NCI-H2107 treated with DMSO at 0.1 percent for 48 hours (cell line): Measurements from ENCODE around the gene ANKEF1.

ENCODE experiments used
- DNase-seq: peaks from one replicate; lab custom pipeline; 2025; ENCODE audit not compliant: unreplicated experiment; lab: John Stamatoyannopoulos, UW

ANKEF1 gene

DNA sequence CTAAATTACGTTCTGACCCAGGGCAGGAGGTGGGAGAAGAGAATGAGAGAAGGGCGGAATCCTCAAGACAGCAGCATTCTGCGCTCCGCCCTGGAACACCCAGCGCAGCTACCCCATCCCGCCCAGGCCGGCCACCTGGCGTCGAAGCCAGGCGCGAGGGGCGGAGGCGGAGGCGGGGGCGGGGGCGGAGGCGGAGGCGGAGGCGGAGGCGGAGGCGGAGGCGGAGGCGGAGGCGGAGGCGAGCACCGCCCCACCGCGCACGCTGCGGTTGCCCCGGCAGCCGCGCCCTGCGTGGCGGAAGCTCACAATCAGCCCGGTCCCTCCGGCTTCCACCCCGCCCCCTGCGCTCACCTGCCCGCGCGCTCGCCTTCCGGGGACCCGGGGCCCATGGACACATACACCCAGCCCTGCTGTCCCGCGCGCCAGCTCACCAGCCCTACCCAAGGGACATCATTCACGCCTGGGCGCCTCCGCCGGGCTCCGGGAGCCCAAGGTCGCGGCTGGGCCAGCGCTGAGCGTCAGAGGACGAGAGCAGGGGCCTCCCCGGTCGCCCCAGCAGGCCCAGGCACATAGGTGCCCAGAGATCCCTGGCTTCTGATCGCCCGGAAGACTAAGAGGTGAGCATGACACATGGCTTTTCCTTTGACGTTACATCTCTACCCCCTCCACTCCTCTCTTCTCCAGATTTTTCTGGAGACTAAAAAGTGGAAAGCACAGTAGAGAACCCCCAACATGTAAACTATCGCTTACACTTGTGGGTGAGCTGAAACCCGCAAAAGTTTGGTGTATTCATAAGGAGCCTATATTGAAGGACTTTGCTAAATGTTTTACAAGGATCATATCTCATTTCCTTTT, at the start of gene ANKEF1:
Gene ANKEF1, plus strand, starts transcription at position 271 of the 855 bp plus-strand sequence. CDS start 3,315 bp downstream, outside the sequence.
- DNase-seq = peak; percentile 51

GRCh38 chr20:9985281-9985680, 49.5 kb upstream of the ANKEF1 start:
- no peak for DNase-seq

DNA sequence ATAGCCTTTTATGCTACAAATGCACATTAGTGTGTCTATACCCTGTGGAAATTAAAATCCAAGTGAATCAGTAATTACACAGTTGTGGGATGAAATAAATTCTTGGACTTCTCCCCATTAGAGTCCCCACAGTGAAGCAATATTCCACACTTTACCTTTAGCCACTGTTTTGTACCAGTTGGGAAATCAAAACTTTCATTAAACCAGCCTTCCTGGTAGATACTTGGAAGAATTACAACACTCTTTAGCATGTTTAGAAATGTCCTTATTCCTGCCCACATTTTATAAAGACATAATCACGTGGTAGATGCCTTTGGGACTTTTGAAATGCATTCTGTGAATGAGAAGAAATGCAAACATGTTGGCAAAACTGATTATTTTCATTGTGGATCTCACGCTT, 49.0 kb upstream of the ANKEF1 start:
- DNase-seq = no peak

DNA sequence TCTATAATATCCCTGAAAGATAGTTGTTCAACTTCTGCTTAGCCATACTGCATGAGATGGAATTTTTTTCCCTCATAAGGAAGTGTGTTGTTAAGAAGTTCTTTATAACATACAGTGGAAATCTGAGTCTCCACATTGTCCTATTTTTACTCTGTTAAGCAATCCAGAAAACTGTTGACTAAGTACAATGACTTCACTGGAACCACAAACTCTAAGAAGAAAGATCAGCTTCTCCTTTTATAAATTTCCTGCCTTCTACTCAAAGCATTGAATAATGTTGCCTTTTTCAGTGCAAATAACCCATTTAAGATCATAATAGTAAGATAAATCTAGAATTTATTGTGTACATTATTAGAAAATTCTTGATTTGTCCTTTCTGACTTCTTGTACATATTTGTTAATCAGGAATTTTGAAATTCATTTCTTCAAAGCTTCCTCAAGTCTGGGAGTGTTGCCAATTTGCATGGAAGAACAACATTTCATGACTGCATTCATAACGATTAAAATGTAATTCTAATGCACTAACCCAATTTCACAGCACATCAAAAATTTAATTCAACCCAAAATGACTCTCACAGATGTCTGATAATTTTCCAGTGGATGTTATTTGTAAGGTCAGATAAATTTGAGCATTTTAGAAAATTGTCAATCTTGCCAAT, 45.6 kb upstream of the ANKEF1 start:
- DNase-seq = no peak

DNA sequence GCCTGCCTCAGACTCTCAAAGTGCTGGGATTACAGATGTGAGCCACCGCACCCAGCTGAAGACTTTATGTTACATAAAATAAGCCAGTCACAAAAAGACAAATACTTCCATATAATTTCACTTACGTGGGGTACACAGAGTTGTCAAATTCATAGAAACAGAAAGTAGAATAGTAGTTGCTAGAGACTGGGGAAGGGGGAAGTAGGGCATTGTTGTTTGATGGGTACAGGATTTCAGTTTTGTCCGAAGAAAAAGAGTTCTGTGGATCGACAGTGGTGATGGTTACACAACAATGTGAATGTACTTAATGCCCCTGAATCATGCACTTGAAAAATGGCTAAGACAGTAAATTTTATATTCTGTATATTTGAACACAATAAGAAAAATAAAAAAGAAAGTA, 41.6 kb upstream of the ANKEF1 start:
- DNase-seq = no peak

GRCh38 chr20:9994676-9995075, 40.1 kb upstream of the ANKEF1 start:
- DNase-seq = no peak

DNA sequence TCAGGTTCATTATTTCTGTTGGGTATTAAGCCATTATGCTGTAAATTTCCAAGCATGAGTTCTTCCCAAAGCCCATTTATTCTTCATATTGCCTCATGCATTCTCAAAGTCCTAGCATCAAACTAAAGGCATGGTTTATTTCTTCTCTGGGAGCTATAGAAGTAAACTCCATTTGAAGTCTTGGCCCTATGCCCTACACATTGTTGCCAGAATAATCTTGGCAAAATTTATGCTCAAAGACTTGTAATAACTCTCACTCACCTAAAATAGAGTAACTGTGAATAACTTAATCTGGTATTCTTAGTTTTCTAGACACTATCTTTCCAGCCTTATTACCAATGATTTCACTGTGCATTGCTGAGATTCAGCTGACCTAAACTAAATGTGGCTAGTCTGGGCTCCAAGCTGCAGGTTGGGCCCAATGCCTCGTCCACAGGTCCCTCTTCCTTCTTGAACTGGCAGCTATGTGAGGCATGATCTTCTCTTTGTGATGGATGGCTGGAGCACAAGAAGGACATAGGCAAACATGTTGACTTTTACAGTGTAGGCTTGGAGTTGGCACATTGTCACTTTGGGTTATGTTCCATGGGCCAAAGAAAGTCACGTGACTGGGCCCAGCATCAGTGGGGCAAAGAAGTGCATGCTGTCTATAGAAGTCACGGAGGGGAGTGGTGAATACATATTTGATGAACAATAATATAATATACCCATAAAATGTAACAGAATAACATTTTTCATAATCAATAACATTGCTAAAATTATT, 39.1 kb upstream of the ANKEF1 start:
- DNase-seq = no peak

GRCh38 chr20:9996944-9997343, 37.8 kb upstream of the ANKEF1 start:
- no peak for DNase-seq

- no peak for DNase-seq
Measured at GRCh38 chr20:9999645-10000044, 35.1 kb upstream of the ANKEF1 start.

DNA sequence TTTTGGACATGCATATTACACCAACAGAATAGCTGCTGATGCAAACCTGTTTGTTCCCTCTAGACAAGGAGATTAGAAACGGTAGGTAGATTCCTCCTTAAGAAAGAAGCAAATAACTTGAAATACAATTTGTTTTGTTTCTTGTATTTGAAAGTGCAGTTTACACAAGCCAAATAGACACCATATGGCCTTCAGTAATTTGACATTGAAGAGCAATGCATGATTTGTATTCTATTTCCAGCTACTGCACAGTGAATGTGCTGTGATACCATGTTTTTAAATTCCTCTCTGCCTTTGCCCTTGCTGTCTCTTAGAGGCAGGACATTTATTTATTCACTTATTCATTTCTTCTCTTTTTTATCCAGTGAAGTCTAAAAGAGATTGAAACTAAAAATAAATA, 31.9 kb upstream of the ANKEF1 start:
- DNase-seq = no peak

- no peak for DNase-seq
Measured at GRCh38 chr20:10004900-10005299, 29.9 kb upstream of the ANKEF1 start.

GRCh38 chr20:10005885-10006284, 28.9 kb upstream of the ANKEF1 start:
- DNase-seq = no peak

DNA sequence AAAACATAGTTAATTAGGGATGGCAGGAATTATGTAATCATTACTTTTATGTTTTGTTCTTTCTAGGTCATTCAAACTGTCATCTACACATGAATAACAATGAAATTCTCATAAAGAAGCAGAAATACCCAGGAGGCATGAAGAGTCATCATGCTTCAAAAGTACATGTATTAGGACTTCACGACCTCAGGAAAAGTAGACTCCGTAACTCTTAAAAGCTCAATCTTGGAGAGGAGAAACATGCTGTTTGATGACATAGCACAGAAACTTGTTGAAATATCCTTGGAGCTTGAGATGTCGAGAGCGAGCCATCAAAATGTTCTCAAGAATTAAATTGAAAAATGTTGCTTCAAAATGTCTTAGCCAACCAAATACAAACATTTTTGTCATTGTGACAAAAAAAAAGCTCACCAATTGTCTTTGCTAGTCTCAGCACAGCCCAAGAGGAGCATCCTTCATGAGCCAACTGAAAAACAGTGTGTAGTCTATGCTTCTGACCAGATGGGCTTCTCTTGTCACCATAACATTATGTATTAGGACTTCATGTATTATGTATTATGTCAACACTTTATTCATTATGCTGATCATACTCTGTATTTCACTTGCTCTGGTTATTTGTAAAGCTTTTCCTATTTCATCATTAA, 28.2 kb upstream of the ANKEF1 start:
- DNase-seq = no peak

DNA sequence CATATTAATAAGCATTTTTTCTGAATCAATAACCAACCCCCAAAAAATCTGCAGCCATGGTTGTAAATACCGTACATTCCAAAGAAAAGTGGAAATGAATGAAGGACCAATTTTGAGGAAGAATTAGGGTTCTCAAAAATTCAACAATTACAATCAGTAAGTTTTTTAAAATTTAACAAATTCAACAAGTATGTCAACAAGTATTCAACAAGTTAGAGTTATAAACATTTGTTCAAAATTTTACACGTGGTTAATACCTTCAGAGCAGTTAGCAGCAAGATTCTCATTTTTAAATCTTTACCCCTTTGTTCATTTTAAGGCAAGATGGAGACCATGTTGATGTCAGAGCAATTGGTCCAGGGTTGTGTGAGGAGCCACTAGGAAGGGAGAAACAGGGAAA, 27.6 kb upstream of the ANKEF1 start:
- DNase-seq = no peak

- DNase-seq = no peak
Measured at GRCh38 chr20:10007747-10008146, 27.0 kb upstream of the ANKEF1 start.

GRCh38 chr20:10012464-10012863, 22.3 kb upstream of the ANKEF1 start:
- no peak for DNase-seq

GRCh38 chr20:10014431-10014830, 20.4 kb upstream of the ANKEF1 start:
- DNase-seq = no peak

GRCh38 chr20:10020937-10021336, 13.8 kb upstream of the ANKEF1 start:
- no peak for DNase-seq

DNA sequence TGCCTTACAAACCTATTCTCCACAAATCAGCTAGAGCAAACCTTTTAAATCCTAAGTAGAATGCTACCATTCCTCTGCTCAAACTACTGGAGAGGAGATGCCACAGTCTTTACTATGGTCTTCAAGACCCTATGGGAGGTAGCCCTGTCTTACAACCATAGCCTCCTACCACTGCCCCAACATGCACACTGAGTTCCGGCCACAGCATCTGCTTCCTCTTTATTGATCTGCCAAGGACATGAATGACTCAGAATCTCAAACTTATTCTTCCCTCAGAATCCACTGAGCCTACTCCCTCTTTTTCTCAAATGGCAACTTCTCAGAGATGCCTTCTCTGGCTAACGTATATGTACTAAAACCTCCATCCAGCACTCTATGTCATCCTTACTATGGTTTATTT, 12.2 kb upstream of the ANKEF1 start:
- DNase-seq = no peak

GRCh38 chr20:10023911-10024310, 10.9 kb upstream of the ANKEF1 start:
- DNase-seq = no peak
